ENCODE measurements around the gene B3GALT5. TPM values are rescaled to one million over a fixed set of nuclear protein-coding genes. Genes with fewer than 3 reads are reported as not detected.

Gene B3GALT5
- total RNA-seq, 2 donors from 2014 or later: 0.14 TPM; not detected in 1

GRCh38 chr21:39669976-39670661 lies 57.4 kb downstream of the B3GALT5 start:
- Histone ChIP-seq H3K9me3 (no peaks in the 10 kb centered on the region), H3K36me3 (no peaks in the 10 kb centered on the region), H3K27me3 (replicated peaks; ENCODE audit: insufficient read depth) (no peaks in the 10 kb centered on the region), H3K4me1 (ENCODE audit: control insufficient read depth in 1 of 2, low read depth in 2 of 2) (no peaks in the 10 kb centered on the region), H3K4me3 (no peak overlapping the region), H3K27ac (no peak overlapping the region)
- no peak for ATAC-seq (ENCODE audit: insufficient number of reproducible peaks, low FRiP score, low read depth)
- DNase-seq (ENCODE audit: low spot score): no peak
- no peak for TF ChIP-seq CTCF (IDR thresholded peaks at IDR 0.05)

DNA sequence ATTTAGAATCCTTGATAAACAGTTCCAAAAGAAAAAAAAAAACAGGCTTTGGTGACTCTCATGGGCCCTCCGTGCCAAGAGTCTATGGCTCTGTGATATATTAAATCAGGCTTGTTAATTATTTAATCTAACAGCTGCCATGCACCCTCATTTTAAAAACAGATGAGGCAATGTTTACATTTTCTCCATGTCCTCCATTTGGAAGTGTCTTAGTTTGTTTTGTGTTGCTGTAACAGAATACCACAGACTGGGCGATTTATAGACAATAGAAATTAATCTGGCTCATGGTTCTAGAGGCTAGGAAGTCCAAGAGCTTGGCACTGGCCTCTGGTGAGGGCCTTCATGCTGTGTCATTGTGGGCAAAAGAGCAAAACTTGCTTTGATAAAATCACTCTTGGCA lies 58.0 kb downstream of the B3GALT5 start:
- H3K36me3 ChIP-seq: no peaks in the 10 kb centered on the region
- no peak overlapping the region for H3K4me3 ChIP-seq
- no peaks in the 10 kb centered on the region for H3K27me3 ChIP-seq (replicated peaks; ENCODE audit: insufficient read depth)
- no peaks in the 10 kb centered on the region for H3K4me1 ChIP-seq (ENCODE audit: control insufficient read depth in 1 of 2, low read depth in 2 of 2)
- no peak for TF ChIP-seq CTCF (IDR thresholded peaks at IDR 0.05)
- H3K9me3 ChIP-seq: no peaks in the 10 kb centered on the region
- DNase-seq (ENCODE audit: low spot score) (no peak), ATAC-seq (ENCODE audit: insufficient number of reproducible peaks, low FRiP score, low read depth) (no peak)
- H3K27ac ChIP-seq: no peak overlapping the region

DNA sequence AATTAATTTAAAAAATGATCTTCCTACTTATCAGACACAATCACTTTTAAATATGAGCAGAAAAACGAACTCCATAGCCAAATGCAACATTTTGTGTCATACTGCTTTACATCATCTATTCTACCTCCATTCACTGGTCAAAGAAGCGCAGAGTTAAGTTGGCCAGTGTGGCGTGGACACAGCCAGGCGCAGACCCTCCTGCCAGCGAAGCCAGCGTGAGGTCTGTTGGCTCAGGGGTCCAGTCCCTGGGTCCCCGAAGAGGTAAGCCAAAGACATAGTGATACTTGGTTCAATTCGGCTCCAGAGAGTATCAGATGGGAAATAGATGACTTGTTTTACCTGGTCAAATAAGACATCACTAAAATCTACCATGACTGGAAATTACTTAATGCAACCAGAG lies 59.2 kb downstream of the B3GALT5 start:
- no peak for TF ChIP-seq CTCF (IDR thresholded peaks at IDR 0.05)
- H3K27me3 ChIP-seq (replicated peaks; ENCODE audit: insufficient read depth): no peaks in the 10 kb centered on the region
- H3K9me3 ChIP-seq: no peaks in the 10 kb centered on the region
- no peak overlapping the region for H3K4me3 ChIP-seq
- DNase-seq (ENCODE audit: low spot score): no peak
- H3K4me1 ChIP-seq (ENCODE audit: control insufficient read depth in 1 of 2, low read depth in 2 of 2): no peaks in the 10 kb centered on the region
- H3K36me3 ChIP-seq: no peaks in the 10 kb centered on the region
- H3K27ac ChIP-seq: no peak overlapping the region
- ATAC-seq (ENCODE audit: insufficient number of reproducible peaks, low FRiP score, low read depth): no peak

DNA sequence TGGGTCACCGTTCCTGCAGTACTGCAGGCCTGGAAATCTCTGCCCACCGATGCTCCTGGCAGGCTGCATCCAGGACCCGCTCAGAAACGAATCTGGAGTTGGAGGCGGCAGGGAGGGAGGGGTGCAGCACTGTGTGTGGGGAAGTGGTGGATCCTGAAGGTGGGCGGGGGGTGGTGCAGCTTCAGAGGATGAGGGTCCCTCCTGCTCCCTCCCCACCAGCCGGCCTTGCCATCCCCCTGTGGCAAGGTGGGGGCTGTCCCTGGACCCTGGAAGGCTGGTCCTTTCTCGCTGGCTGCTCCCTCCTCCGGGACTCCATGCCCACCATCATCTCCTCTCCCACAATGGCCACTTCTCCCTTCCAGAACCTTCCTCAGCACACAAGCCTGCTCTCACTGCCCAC lies 60.4 kb downstream of the B3GALT5 start:
- Histone ChIP-seq H3K36me3 (no peaks in the 10 kb centered on the region), H3K4me3 (no peak overlapping the region), H3K9me3 (no peaks in the 10 kb centered on the region), H3K27me3 (replicated peaks; ENCODE audit: insufficient read depth) (no peaks in the 10 kb centered on the region), H3K27ac (no peak overlapping the region), H3K4me1 (ENCODE audit: control insufficient read depth in 1 of 2, low read depth in 2 of 2) (no peaks in the 10 kb centered on the region)
- no peak for TF ChIP-seq CTCF (IDR thresholded peaks at IDR 0.05)
- no peak for DNase-seq (ENCODE audit: low spot score)
- no peak for ATAC-seq (ENCODE audit: insufficient number of reproducible peaks, low FRiP score, low read depth)

GRCh38 chr21:39673736-39674135 lies 61.0 kb downstream of the B3GALT5 start:
- no peak for TF ChIP-seq CTCF (IDR thresholded peaks at IDR 0.05)
- Histone ChIP-seq H3K4me3 (no peak overlapping the region), H3K27ac (no peak overlapping the region), H3K36me3 (no peaks in the 10 kb centered on the region), H3K4me1 (ENCODE audit: control insufficient read depth in 1 of 2, low read depth in 2 of 2) (no peaks in the 10 kb centered on the region), H3K9me3 (no peaks in the 10 kb centered on the region), H3K27me3 (replicated peaks; ENCODE audit: insufficient read depth) (no peaks in the 10 kb centered on the region)
- ATAC-seq (ENCODE audit: insufficient number of reproducible peaks, low FRiP score, low read depth): no peak
- no peak for DNase-seq (ENCODE audit: low spot score)

Measured in thoracic aorta (tissue), 2 donors.